Measurements from ENCODE around the gene TXNDC5. TPM values are rescaled to one million over a fixed set of nuclear protein-coding genes. Genes with fewer than 3 reads are reported as not detected.
A peak's percentile ranks its signal among the peaks of the same experiment; 100 is the strongest.

TXNDC5 gene
- polyA plus RNA-seq, 4 donors = 88.5 to 116 (median 98.3) TPM

GRCh38 chr6:7878401-7878964, 32.1 kb downstream of the TXNDC5 start:
- DNase-seq (ENCODE audit: low read depth in 4 of 4, low spot score in 2 of 4) = no peak

DNA sequence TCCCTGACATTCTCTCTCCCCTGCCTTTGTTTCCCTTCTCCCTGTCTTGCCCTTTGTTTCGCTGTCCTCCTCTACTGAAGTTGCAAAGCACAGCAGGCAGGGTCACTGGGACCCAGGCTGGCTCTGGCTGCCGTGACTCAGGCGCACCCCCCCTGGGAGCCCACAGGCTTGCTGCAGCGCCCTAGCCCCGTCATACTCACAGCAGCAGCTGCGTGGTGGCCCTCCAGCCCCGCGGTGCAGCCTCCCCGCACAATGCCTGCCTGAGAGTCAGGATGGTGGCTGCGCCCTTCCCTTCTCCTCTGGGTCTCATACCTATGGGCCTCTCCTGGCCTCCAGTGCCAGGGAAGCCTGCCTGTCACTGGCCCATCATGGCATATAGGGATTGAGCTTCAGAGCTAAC, 41.7 kb downstream of the TXNDC5 start:
- no peak for DNase-seq (ENCODE audit: low read depth in 4 of 4, low spot score in 2 of 4)

DNA sequence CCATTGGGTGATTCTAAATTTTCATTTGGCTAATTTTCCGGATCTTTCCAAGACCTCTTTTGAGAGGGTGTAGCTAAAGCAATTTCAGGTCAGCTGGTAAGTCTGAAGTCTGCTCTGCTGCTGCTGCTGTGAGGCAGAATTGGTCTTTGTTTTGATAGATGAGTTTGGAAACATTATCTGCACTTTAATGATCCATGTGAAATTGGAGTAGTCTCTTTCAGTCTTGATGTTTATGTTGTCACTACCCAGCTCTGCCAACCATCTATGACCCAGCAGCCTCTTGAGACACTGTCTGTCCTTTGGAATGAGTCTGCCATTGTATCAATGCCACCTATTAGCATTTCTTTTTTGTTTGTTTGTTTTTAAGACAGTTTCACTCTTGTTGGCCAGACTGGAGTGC, 44.1 kb downstream of the TXNDC5 start:
- peak in 3 of 4 donors; percentile 9 to 24 (median 20) for DNase-seq (ENCODE audit: low read depth in 4 of 4, low spot score in 2 of 4)

DNA sequence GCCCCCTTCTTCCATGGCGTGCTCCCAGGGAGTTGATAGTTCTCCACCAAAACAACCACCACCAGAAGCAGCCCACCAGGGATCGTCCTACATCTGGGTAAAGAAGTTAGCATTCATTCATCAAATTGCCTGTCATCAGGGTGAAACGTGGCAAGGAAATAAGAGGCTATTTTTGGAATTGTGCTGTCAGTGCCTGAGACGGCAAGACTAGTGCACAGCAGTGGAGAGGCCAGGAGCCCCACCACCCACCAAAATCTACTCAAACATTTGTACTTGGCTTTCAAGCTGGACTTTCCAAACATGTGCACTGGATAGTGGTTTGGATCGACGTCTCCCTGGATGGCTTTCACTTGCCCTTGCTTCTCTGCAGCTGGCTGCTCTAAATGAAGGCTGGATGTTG, 44.8 kb downstream of the TXNDC5 start:
- no peak for DNase-seq (ENCODE audit: low read depth in 4 of 4, low spot score in 2 of 4)

DNA sequence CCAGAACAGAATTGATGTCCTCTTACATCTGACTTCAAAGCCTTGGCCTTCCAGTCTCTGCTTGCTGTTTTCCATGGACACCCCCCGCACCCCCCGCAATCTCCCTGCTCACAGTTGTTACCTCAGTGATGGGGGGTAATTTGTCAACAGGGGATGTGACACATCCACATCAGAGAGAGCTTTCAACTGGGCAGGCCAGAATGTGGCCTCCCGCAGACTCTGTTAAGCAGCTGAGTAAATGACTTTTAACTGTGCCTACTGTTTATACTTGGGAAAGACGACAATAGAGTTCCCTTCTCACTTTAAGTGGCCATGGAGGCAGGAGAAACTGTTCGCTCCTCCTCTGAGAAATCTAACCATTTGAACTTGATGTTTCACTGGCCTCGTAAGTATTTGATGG, 51.0 kb downstream of the TXNDC5 start:
- DNase-seq (ENCODE audit: low read depth in 4 of 4, low spot score in 2 of 4) = no peak

- no peak for DNase-seq (ENCODE audit: low read depth in 4 of 4, low spot score in 2 of 4)
These were observed 58.8 kb downstream of the TXNDC5 start for GRCh38 chr6:7851780-7852179.

DNA sequence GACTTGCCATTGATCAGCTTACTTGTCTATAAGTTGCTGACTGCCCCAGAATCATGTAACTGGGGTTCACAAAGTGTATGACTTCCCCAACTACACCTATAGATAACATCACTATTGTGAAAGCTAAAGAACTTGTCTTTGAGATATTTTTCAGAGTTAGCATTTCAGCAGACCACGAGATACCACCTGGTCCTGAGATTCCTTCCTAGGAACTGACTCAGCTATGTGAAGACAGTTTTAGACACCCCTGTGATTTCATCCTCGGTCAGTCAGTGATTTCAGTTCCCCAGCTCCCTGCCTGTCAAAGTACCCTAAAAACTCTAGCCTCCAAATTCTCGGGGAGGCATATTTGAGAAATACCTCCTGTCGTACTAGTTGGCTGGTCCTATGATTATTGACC, 62.4 kb downstream of the TXNDC5 start:
- DNase-seq (ENCODE audit: low read depth in 4 of 4, low spot score in 2 of 4) = no peak

- no peak for DNase-seq (ENCODE audit: low read depth in 4 of 4, low spot score in 2 of 4)
These were observed 63.4 kb downstream of the TXNDC5 start for GRCh38 chr6:7846966-7847818.

DNA sequence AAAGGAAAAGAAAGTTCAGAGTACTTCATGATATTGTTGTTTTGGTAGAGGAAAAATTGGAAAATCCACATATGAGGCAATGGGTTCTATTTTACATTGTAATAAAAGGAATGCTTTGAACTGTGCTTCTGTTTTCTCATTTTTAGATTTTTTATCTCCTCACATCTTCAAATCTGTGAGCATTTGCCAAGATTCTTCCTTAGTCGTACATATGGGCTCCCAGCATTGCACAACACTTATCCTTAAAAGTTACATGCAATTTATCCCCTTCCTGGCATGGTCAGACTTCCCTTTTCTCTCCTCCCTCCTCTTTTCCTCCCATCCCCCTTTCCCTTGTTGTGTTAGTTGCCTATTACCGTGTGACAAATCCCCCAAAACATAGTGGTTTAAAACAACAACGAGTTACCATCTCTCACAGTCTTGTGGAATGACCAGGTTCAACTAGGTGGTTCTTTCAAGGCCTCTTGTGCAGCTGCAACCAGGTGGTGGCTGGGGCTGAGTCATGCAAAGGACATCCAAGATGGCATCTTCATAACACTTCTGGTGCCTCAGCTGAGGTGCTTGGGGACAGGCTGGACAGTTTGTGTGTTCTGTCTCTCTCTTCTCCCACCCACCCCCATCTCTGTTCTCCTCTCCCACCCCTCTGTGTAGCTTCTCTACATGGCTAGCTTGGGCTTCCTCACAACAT, 68.7 kb downstream of the TXNDC5 start:
- DNase-seq (ENCODE audit: low read depth in 4 of 4, low spot score in 2 of 4) = no peak

DNA sequence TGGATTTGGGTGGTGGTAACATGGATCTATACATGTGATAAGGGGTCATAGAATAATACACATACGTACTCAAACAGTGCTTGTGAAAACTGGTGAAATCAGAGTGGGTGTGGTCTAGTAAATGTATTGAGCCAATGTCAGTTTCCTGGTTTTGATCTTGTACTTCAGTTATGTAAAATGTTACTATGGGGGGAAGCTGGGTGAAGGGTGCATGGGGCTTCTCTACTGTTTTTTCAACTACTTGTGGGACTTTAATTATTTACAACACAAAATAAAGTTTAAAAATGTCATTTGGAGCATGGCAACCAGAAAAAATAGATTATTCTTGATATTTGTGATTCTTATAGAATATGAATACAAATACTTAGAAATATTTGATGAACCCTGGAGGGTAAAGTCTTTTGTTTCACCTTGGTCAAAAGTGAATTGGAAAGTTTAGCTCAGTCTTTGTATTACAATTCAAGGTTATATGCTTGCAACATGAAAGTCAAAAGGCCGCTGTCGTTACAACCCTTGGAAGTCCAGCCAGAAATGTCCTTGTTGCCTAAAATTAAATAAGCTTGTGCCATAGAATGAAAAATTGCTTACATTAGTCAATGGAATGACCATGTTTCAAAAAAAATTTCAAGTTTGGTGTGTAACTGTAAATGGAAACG, 74.1 kb downstream of the TXNDC5 start:
- no peak for DNase-seq (ENCODE audit: low read depth in 4 of 4, low spot score in 2 of 4)

GRCh38 chr6:7833751-7834070, 76.9 kb downstream of the TXNDC5 start:
- DNase-seq (ENCODE audit: low read depth in 4 of 4, low spot score in 2 of 4) = no peak

DNA sequence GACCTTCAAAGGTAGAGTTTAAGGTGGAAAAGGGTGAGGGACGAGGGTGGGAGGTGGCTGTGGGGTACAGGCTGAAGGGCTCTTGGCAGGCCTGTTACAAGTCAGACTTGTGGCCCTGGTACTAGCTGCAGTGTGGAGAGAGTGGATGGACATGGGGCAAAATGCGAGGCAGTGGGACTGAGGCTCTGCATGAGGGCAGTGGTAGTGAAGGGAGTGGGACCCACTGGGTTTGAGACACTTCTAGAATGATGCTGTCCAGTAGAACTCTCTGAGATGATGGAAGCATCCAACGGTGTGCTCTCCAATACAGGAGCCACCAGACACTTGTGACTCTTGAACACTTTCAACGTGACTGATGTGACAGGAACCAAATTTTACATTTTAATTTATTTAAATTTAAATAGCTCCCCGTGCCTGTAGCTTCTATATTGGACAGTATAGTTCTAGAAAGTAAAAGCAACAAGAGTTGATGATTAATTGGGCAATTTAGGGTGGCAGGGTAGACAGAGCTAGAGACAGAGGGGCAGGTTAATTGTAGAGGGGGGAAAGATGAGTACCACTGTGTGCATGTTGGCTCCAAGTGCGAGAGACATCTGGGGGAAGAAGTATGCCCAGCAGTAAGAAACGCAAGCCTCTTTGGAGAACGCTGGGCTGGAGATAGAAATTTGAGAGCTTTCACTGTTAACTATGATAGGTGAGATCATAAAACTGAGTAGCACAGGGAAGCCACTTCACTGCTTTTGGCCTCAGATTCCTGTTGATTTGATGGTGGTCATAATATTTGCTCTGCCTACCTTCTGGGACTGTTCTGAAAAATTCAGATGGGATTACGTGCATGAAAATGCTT, 77.5 kb downstream of the TXNDC5 start:
- DNase-seq (ENCODE audit: low read depth in 4 of 4, low spot score in 2 of 4) = no peak

Other genes starting within 250 kb of the TXNDC5 start
- 1 to 10 TPM; 6.1 to 7.4 (median 7.1) TPM for gene BMP6, start 184.7 kb downstream of the TXNDC5 start, polyA plus RNA-seq (ENCODE audit: insufficient read length in 4 of 4)
- gene BLOC1S5, start 153.6 kb upstream of the TXNDC5 start, polyA plus RNA-seq (ENCODE audit: insufficient read length in 4 of 4) = 10 to 100 TPM; 28.6 to 35.3 (median 32.2) TPM
- 10 to 100 TPM; 51.7 to 64.5 (median 56.4) TPM for gene EEF1E1, start 191.8 kb upstream of the TXNDC5 start, polyA plus RNA-seq (ENCODE audit: insufficient read length in 4 of 4)

All from left renal cortex interstitium (tissue), 4 donors.